PC-9 (cell line): ENCODE measurements around the gene ADRB1. TPM values are rescaled to one million over a fixed set of nuclear protein-coding genes. Genes with fewer than 3 reads are reported as not detected.

Experiments
- BruUV-seq: library from RNA; stranded (reverse); fragments of 400-500 nt; replicated peaks from 2 replicates; lab custom pipeline; 2021; lab: Mats Ljungman, UMichigan
- CTCF ChIA-PET: fragments of 300-600 bp; sonication (Branson Sonifier 250); formaldehyde crosslinking; loops from one replicate; lab custom pipeline; 2022; ENCODE audit warnings: antibody characterized with exemption; lab: Charles Lee
- POLR2A ChIA-PET: fragments of 300-600 bp; sonication (Branson Sonifier 250); formaldehyde crosslinking; loops from one replicate; lab custom pipeline; 2022; ENCODE audit warnings: antibody characterized with exemption; ENCODE audit not compliant: unreplicated experiment; lab: Charles Lee
- DNase-seq, 2 experiments: peaks; one replicate each; pipeline versions ENCODE4 v3.0.0 to v3.0.0-alpha.2; 2015 to 2022; ENCODE audit warnings: mixed read lengths in 1 of 2
- H2AFZ ChIP-seq: fragments of 200-600 bp; sonication (generic); 2 replicates; pipeline ENCODE4 v1.8.1; 2017; ENCODE audit warnings: antibody characterized with exemption
- H3F3A ChIP-seq: fragments of 200-600 bp; sonication (generic); 2 replicates; pipeline ENCODE4 v1.8.1; 2017; ENCODE audit warnings: antibody characterized with exemption, mild to moderate bottlenecking, low read depth; ENCODE audit not compliant: insufficient read depth
- H3K27ac ChIP-seq: fragments of 200-600 bp; sonication (generic); 2 replicates; pipeline ENCODE4 v1.6.1; 2016; ENCODE audit warnings: mixed run types
- H3K27me3 ChIP-seq: fragments of 200-600 bp; sonication (generic); 2 replicates; pipeline ENCODE4 v1.6.1; 2016; ENCODE audit warnings: low read depth, mixed run types; ENCODE audit not compliant: insufficient read depth
- H3K36me3 ChIP-seq: fragments of 200-600 bp; sonication (generic); 2 replicates; pipeline ENCODE4 v1.6.1; 2016; ENCODE audit warnings: low read depth, mixed run types
- H3K4me1 ChIP-seq: fragments of 200-600 bp; sonication (generic); replicated peaks from 2 replicates; pipeline ENCODE4 v1.6.1; 2016; ENCODE audit warnings: mixed run types; ENCODE audit not compliant: insufficient read depth
- H3K4me2 ChIP-seq: fragments of 200-600 bp; sonication (generic); 2 replicates; pipeline ENCODE4 v1.6.1; 2017; ENCODE audit warnings: mixed run types
- H3K4me3 ChIP-seq: fragments of 200-600 bp; sonication (generic); 2 replicates; pipeline ENCODE4 v1.6.1; 2016; ENCODE audit warnings: mixed run types
- H3K79me2 ChIP-seq: fragments of 200-600 bp; sonication (generic); 2 replicates; pipeline ENCODE4 v1.6.1; 2017; ENCODE audit warnings: low read depth, mixed run types
- H3K9me2 ChIP-seq: fragments of 200-600 bp; sonication (generic); 2 replicates; pipeline ENCODE4 v1.8.1; 2017; ENCODE audit warnings: mild to moderate bottlenecking; ENCODE audit not compliant: insufficient read depth
- H3K9me3 ChIP-seq: fragments of 200-600 bp; sonication (generic); 2 replicates; pipeline ENCODE4 v1.8.1; 2016; ENCODE audit warnings: low read depth; ENCODE audit not compliant: insufficient read depth
- H4K20me1 ChIP-seq: fragments of 200-600 bp; sonication (generic); 2 replicates; pipeline ENCODE4 v1.8.1; 2017; ENCODE audit not compliant: insufficient read depth
- EZH2 ChIP-seq: fragments of 200-600 bp; sonication (generic); IDR thresholded peaks from 2 replicates; pipeline ENCODE4 v1.8.0; 2017; ENCODE audit warnings: antibody characterized with exemption, low read depth
- intact Hi-C: fragments of 100-400 bp; cut with micrococcal nuclease; formaldehyde crosslinking; loops from one replicate; pipeline ENCODE4 v1.10.0; 2022; ENCODE audit not compliant: unreplicated experiment
- total RNA-seq: library from RNA; stranded (reverse); gene quantifications from 2 replicates; pipeline ENCODE4 v1.2.3, GENCODE V29; 2021
- TF ChIP-seq, protein P1 (sequence below): fragments of 200-600 bp; sonication (generic); conservative IDR thresholded peaks from 2 replicates; pipeline ENCODE4 v1.6.1; 2017; ENCODE audit warnings: mixed run types, antibody characterized with exemption, mild to moderate bottlenecking, moderate library complexity

The ADRB1 gene
- total RNA-seq, 1 experiment from 2014 or later, result 0.48 TPM

DNA sequence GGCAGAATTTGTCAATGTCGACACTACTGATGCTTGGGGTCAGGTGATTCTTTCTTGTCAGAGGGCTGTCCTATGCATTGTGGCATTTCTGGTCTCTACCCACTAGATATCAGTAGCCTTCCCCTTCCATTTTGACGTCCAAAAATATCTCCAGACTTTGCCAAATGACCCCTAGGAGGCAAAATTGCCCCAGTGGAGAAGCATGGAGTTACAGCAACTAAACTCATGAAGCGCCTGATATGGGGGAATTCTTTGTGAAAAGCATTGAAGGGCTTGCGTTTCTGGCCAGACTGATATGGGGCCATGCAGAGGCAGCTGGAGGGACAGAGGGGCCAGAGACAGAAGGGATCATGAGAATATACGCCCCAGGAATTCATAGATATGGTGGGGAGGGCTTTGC is 43.6 kb downstream of the ADRB1 start:
- TF ChIP-seq, protein P1, sequence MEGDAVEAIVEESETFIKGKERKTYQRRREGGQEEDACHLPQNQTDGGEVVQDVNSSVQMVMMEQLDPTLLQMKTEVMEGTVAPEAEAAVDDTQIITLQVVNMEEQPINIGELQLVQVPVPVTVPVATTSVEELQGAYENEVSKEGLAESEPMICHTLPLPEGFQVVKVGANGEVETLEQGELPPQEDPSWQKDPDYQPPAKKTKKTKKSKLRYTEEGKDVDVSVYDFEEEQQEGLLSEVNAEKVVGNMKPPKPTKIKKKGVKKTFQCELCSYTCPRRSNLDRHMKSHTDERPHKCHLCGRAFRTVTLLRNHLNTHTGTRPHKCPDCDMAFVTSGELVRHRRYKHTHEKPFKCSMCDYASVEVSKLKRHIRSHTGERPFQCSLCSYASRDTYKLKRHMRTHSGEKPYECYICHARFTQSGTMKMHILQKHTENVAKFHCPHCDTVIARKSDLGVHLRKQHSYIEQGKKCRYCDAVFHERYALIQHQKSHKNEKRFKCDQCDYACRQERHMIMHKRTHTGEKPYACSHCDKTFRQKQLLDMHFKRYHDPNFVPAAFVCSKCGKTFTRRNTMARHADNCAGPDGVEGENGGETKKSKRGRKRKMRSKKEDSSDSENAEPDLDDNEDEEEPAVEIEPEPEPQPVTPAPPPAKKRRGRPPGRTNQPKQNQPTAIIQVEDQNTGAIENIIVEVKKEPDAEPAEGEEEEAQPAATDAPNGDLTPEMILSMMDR, result no peak; the same call in 1 of the 2 replicates
- TF ChIP-seq EZH2, result no peak
- Histone ChIP-seq H3K27ac (no peak overlapping the region), H3K4me2 (no peak overlapping the region), H3K36me3 (no peaks in the 10 kb centered on the region), H3K4me3 (no peak overlapping the region), H4K20me1 (no peaks in the 10 kb centered on the region), H3K79me2 (no peaks in the 10 kb centered on the region), H3K9me3 (no peaks in the 10 kb centered on the region), H2AFZ (no peak overlapping the region), H3F3A (no peaks in the 10 kb centered on the region), H3K9me2 (no peaks in the 10 kb centered on the region), H3K27me3 (no peaks in the 10 kb centered on the region), H3K4me1 (no peaks in the 10 kb centered on the region; the same call in 1 of the 2 replicates)
- ChIA-PET CTCF (no interaction called here), POLR2A (no interaction called here)
- intact Hi-C loops, result no loop called here
- no peak for DNase-seq
- no TSS peak for BruUV-seq

DNA sequence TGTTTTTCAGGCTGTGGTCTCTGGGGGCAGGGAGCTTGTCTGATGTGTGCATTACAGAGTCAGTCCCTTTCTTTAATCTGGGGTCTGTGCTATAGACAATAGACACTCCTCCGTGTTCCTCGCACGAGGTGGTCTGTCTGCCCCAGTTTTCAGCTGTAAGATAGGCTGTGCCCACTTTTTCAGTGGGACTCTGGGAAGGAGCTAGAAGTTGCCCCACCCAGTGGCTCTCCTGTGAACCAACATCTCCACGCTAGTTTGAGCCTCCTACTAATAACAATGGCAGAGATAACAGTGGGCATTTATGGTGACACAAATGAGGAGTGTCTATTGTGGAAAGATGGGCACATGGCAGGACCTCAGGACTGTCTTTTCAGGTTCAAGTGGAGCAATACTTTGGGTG is 44.0 kb downstream of the ADRB1 start:
- Histone ChIP-seq H3K36me3 (no peaks in the 10 kb centered on the region), H3K27me3 (no peaks in the 10 kb centered on the region), H3K4me1 (no peaks in the 10 kb centered on the region), H3K27ac (no peak overlapping the region), H3K79me2 (no peaks in the 10 kb centered on the region), H3K9me3 (no peaks in the 10 kb centered on the region), H2AFZ (no peak overlapping the region), H3K4me2 (no peak overlapping the region), H3K4me3 (no peak overlapping the region), H3K9me2 (no peaks in the 10 kb centered on the region), H4K20me1 (no peaks in the 10 kb centered on the region), H3F3A (no peaks in the 10 kb centered on the region)
- intact Hi-C loops, result no loop called here
- no TSS peak for BruUV-seq
- POLR2A ChIA-PET, result no interaction called here
- DNase-seq, result no peak
- CTCF ChIA-PET, result no interaction called here
- TF ChIP-seq EZH2, result no peak
- TF ChIP-seq, protein P1, result no peak; the same call in 1 of the 2 replicates

DNA sequence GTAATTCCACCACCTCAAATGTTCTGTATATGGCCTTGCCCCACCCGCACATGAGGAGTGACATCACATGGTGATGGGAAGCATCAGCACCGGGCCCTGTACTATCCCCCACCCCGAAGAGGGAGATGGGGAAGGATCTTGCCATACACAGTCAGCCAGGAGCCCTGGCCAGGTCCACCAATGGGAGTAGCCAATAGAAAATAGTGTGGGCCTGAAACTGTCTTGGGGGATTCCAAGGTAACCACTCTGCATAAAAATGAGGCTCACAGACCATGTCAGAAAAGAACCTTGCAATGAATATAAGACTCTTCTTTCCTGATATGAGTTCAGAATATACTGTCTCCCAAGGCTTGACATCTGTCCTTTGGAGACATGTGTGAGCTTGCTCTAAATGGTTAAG is 51.1 kb downstream of the ADRB1 start:
- Histone ChIP-seq H3K4me1 (no peaks in the 10 kb centered on the region), H2AFZ (no peak overlapping the region), H3K9me2 (no peaks in the 10 kb centered on the region), H3K27ac (no peak overlapping the region), H3K27me3 (no peaks in the 10 kb centered on the region), H3K4me2 (no peak overlapping the region), H3K4me3 (no peak overlapping the region), H4K20me1 (no peaks in the 10 kb centered on the region), H3K79me2 (no peaks in the 10 kb centered on the region), H3K9me3 (no peaks in the 10 kb centered on the region), H3K36me3 (no peaks in the 10 kb centered on the region), H3F3A (no peaks in the 10 kb centered on the region)
- no peak for TF ChIP-seq EZH2
- TF ChIP-seq, protein P1, result no peak
- no peak for DNase-seq
- intact Hi-C loops, result no loop called here
- no TSS peak for BruUV-seq
- POLR2A ChIA-PET, result no interaction called here
- CTCF ChIA-PET, result no interaction called here
